COLO668 (cell line): ENCODE data around the gene CCDC196.

ENCODE experiments used
- DNase-seq: peaks from one replicate; lab custom pipeline; 2025; ENCODE audit not compliant: unreplicated experiment; lab: John Stamatoyannopoulos, UW

Gene CCDC196, protein sequence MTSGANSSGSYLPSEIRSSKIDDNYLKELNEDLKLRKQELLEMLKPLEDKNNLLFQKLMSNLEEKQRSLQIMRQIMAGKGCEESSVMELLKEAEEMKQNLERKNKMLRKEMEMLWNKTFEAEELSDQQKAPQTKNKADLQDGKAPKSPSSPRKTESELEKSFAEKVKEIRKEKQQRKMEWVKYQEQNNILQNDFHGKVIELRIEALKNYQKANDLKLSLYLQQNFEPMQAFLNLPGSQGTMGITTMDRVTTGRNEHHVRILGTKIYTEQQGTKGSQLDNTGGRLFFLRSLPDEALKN

GRCh38 chr14:66485910-66486421, at the start of gene CCDC196:
CCDC196 (plus strand) TSS chr14:66486371; CDS start chr14:66486503, 132 bp downstream.
- DNase-seq = no peak

DNA sequence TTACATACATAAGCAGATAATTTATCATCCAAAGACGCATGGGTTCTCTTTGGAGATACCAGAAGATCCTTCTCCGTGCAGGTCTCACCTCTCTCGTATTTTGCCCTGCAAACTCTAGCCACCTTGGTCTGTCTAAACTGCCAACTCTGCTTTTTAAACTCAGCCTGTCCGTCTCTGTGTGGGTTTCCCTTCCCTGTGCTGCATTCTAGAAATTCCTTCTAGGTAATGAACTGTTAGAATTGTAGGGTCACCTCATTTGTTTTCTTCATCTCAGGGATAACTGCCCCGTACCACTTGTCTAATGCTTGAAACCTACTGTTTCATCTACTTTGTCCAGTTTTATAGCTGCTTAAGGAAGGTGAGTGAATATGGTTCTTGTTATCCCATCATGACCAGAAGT, 45.4 kb upstream of the CCDC196 start:
- DNase-seq = no peak

DNA sequence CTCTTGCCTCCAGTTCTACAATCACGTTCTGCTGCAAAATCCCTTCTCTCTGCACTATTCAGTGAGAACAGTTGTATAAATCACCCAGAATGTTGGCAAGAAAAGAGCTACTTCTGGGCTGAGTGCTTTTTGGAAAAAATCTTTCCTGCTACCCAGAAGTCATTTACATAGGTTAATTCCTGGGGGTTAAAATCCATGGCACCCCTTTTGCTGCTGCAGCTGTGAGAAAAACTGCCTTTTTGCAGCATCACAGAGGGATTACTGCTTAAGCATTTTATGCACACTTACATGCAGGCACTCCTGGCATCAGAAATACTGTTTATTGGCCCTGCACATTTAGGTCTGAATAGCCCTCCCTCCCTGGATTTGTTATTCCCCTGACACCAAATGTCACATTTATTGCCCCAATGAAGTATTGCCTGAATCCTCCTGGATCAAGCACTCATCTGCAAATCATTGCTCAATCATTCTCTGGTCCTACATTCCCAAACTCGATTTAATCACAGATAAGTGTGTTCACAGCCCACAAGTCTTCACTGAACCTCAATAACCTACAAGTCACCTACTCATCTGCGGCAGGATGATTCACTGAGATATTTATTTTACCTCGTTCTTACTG, 43.1 kb upstream of the CCDC196 start:
- no peak for DNase-seq

DNA sequence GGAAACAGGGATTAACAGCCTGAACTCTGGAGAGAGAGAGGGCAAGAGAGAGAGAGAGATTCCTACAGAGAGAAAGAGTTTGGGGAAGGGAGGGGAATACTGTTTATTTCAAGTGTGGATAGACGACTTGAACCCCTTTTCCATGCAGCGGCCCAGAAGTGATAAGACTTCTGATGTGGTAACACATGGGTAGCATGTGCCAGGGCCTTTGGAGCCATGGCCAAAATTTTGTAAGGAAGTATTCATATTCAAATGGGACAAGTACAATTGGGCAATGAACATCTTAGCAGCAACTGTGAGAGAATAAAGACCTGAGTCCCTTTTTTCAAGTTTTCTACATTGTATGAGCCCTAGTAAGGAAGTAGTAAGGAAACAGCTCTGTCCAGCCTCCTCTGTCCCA, 42.4 kb upstream of the CCDC196 start:
- DNase-seq = no peak

DNA sequence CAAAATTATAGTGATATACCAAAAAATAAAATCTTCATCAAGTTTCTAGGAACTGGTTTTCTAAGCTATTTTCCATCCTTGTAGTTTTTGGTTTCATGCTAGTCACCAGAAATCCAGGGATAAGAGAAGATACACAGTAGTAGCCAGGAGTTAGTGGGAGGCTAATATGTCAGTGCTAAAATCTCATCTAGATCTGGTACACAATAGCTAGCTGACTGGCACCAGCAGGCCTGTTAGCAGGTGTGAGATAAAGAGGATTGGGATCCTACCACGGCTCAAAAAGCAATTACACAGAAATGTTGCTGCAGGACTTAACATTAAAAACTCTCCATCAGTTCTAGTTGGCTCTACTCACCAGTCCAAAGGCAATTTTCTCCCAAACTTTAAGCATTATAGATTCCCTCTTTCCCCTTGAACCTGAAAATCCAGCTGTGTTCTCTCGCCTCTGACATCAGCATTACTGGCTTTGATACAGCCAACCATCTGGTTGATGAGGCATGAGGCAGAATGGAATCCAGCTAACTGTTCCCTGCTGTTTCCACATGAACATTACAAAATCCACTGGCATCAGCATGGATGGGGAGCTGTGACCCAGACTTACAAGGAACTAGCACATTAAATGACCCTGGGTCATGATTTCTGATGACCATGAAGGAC, 41.8 kb upstream of the CCDC196 start:
- no peak for DNase-seq

- no peak for DNase-seq
These were observed 40.2 kb upstream of the CCDC196 start for GRCh38 chr14:66445936-66446335.

DNA sequence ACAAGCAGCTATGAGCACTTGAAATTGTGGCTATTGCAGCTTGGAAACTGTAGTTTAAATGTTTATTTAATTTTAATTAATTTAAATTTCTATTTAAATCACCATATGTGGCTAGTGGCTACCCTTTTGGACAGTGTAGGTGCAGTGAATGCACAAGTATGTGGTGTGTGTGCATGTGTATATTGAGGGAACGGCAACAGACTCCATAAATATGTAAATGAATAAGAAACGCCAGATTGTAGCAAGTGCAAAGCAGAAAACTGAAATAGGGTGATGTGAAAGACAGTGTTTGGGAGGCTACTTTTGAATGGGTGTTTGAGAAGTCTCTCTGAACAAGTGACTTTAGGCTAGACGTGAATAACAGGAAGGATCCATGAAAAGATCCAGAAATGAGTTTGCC, 32.7 kb upstream of the CCDC196 start:
- DNase-seq = no peak

DNA sequence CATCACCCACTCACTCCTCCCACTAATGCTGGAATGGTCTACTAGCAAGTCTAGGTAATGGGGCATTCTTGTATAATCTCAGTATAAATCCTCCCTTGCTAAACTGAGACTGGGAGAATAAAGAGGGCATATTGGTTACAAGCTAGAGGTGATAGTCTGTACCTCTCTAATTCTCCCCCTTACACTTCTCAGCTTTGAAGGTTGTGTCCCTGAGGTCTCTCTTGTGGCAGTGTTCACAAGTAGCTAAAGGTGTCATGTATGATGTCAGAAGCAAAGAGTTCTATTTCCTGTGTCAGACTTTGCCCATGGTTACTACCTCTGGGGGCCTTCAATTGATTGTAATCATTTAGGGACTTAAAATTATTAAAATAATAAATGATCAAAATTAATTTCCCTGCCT, 26.6 kb upstream of the CCDC196 start:
- no peak for DNase-seq

GRCh38 chr14:66464261-66464660, 21.9 kb upstream of the CCDC196 start:
- DNase-seq = no peak

GRCh38 chr14:66468778-66469367, 17.3 kb upstream of the CCDC196 start:
- no peak for DNase-seq

GRCh38 chr14:66471584-66471983, 14.6 kb upstream of the CCDC196 start:
- DNase-seq = no peak

DNA sequence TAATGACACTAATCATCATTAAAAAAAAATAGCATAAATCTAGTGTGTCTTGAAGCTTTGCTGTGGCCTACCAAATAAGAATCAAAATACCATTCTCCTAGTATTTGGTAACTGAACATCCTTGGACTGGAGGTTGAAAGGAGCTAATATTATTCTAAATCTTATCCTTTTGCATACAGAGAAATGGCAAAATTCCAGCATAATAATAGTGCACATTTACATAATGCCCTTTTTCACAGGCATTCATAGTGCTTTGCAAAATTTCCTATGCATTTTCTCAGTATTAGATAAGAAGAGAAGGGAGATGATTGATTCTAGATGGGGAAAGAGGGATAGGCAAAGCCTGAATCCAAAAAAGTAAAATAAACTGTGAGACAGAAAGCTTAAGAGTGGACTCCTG, 13.9 kb upstream of the CCDC196 start:
- DNase-seq = no peak

GRCh38 chr14:66473223-66473622, 12.9 kb upstream of the CCDC196 start:
- DNase-seq = no peak

DNA sequence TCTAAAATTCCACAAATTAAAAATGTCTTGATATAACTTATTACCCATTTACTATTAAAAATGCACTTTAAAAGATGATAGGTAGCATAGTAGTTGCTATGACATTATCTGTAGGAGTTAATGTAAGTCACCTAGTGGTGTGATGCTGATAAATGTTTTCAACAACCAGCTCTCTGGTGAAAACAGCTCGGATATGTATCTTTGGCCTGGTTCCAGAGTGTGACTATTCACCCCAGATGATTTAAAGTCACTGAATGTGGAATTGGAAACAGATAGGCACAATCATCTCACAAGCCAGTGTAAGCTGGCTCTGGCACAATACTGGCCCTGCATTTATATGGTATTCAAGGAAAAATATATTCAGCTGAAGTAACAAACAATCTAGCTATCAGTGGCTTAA, 9.2 kb upstream of the CCDC196 start:
- no peak for DNase-seq

GRCh38 chr14:66477567-66477966, 8.6 kb upstream of the CCDC196 start:
- no peak for DNase-seq

DNA sequence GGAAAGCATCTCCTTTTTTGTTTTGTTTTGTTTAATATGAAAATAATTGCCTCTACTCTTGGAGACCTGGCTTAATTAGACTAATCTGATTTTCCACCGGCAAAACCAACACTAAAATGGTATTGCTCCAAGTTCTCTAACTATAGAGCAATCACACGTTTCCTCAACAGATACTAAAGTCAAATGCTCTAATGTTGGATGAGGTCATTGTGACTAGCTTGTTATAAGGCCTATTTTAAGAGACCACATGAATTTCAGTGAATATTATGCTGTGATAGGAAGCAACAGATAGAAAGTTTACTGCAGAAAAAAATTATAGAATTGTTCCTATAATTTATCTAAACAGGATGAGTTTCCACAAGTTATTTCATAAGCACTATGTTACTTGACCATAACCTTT, 3.3 kb upstream of the CCDC196 start:
- DNase-seq = no peak

DNA sequence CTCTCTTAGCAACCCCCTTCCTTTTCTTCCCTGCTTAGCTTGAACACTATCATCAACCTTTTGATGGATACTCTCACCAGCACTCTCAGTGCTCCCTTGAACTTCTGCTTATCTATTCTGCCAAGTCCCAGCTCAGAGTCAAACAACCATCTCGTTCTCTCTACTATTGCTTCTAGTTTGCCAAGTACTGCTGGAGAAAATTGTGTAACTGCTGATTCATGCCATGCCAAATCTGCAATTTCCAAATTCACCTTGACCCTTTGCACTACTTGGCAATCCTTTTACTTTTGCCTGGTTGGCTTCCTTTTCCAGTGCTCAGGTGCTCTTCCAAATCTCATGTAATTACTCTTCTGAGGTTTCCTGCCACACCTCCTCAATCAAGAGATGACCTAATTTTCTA, 2.8 kb upstream of the CCDC196 start:
- DNase-seq = no peak

- DNase-seq = no peak
These were observed 1.1 kb upstream of the CCDC196 start for GRCh38 chr14:66485029-66485428.

DNA sequence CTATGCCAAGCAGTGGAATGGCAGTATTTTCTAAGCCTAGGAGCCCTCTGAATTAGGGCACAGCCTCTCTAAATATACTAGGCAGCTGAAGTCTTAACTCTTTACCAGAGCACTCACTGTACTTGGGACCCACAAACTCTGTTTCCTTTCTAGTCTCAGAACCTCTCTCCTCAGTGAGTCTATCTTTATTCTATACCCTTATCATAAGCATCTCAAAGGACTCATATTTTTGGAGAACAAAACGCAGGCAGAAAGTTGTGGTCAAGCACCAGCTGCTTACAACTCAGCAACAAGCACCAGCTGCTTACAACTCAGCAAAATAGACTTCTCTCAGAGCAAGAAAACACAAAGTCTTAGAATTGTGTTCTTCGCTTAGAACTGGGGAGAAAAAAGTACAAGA, 993 bp downstream of the CCDC196 start:
- DNase-seq = no peak

GRCh38 chr14:66490143-66491111, 4.3 kb downstream of the CCDC196 start:
- no peak for DNase-seq

DNA sequence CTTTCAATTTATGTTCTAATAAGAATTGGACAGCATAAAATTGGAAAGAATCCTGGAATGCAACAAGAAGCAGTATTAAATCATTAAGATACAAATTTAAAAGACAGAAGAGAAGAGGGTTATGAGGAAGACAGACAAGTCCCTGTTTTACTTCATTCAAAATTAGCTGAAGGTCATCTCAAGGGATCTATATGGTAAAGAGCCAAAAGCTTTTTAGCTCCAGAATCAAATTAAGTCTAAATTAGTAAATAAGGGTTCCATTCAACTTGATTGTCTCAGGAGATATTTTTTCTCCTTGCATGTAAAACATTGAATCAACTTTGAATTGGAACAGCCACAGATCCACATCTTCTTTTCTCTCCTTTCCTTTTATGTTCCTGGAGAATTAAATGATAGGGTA, 7.6 kb downstream of the CCDC196 start:
- DNase-seq = no peak
